ENCODE results near the gene SPATA17. TPM values are rescaled to one million over a fixed set of nuclear protein-coding genes. Genes with fewer than 3 reads are reported as not detected.

SPATA17 gene
- polyA plus RNA-seq, 1 donor (not counting 4 experiments of a cell fraction or from before 2014, with no cell fraction given) = 1.8 TPM

DNA sequence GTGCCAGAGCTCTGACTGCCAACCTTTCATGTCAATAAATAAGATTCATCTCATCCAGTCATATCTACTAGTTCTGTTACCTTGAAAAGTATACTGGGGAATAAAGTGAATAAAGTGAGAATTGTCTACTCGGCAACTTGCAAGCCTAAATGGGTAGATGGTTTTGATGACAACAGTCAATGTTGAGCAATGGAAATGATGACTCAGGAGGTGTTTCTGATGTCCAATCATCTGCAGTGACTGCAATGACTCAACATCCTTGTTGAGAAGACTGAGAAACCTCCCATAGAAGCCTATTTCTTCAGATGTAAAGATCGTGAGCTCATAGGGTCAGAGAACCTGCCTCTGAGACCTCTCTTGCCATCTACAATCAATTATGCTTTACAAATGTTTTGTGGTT, 276.4 kb downstream of the SPATA17 start:
- DNase-seq (ENCODE audit: low read depth, low spot score) = no peak
- FAIRE-seq = no peak
- Histone ChIP-seq H3K79me2 (ENCODE audit: control insufficient read depth, insufficient read depth, low read length) (no peaks in the 10 kb centered on the region), H3K9me1 (ENCODE audit: control insufficient read depth, extremely low read depth, insufficient read depth, low read length) (no peaks in the 10 kb centered on the region), H3K4me1 (ENCODE audit: control insufficient read depth, extremely low read depth, insufficient read depth, low read length) (no peaks in the 10 kb centered on the region), H3K27me3 (ENCODE audit: control insufficient read depth, extremely low read depth, insufficient read depth, low read length) (no peaks in the 10 kb centered on the region), H3K4me2 (ENCODE audit: control insufficient read depth, extremely low read depth, insufficient read depth, low read depth, low read length) (no peak overlapping the region), H3K27ac (ENCODE audit: control insufficient read depth, insufficient read depth, low read length) (no peak overlapping the region), H3K4me3 (ENCODE audit: control insufficient read depth in 2 of 3, extremely low read depth in 1 of 3, insufficient read depth in 2 of 3, low read depth in 1 of 3, low read length in 3 of 3) (no peak overlapping the region), H3K9ac (ENCODE audit: control insufficient read depth, extremely low read depth, insufficient read depth, low read length) (no peak overlapping the region), H2AFZ (ENCODE audit: control insufficient read depth, low read length) (no peak overlapping the region), H3K36me3 (ENCODE audit: control insufficient read depth in 2 of 2, extremely low read depth in 1 of 2, insufficient read depth in 2 of 2, low read length in 2 of 2) (no peaks in the 10 kb centered on the region), H3K9me3 (ENCODE audit: control insufficient read depth, low read depth, low read length) (no peaks in the 10 kb centered on the region), H4K20me1 (ENCODE audit: control insufficient read depth, extremely low read depth, insufficient read depth, low read length) (no peaks in the 10 kb centered on the region)
- TF ChIP-seq EZH2 (IDR thresholded peaks at IDR 0.05; ENCODE audit: low read length) (no peak), CTCF (optimal IDR thresholded peaks at IDR 0.05 in 1 of 3, IDR thresholded peaks at IDR 0.05 in 1 of 3, conservative IDR thresholded peaks at IDR 0.05 in 1 of 3; ENCODE audit: extremely low read depth in 1 of 3, insufficient read depth in 2 of 3, low read length in 3 of 3) (no peak)
- dilution Hi-C loops (cut with MboI; ENCODE audit: extremely low pct_ligation_motif_present, low sequenced_read_pairs) = no loop called here

DNA sequence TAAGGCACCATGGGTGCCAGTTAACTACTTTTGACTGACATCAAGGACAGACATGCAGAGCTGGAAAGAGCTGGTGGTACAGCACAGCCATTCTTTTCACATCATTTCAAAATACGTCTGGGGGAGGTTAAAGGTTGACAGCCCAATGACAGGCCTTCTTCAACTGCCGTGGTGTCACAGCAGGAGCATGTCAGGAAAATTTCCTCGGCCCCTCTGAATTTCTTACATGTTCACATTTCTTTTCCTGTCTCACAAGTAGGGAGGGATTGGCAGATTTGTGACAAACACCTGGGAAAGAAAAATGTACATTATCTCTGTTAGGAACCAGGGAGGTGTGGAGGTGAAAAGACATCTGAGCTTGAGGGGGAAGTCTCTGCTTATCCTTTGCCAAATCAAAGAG, 279.1 kb downstream of the SPATA17 start:
- Histone ChIP-seq H3K79me2 (ENCODE audit: control insufficient read depth, insufficient read depth, low read length) (no peaks in the 10 kb centered on the region), H3K4me2 (ENCODE audit: control insufficient read depth, extremely low read depth, insufficient read depth, low read depth, low read length) (no peak overlapping the region), H3K27ac (ENCODE audit: control insufficient read depth, insufficient read depth, low read length) (no peak overlapping the region), H3K9ac (ENCODE audit: control insufficient read depth, extremely low read depth, insufficient read depth, low read length) (no peak overlapping the region), H3K4me3 (ENCODE audit: control insufficient read depth in 2 of 3, extremely low read depth in 1 of 3, insufficient read depth in 2 of 3, low read depth in 1 of 3, low read length in 3 of 3) (no peak overlapping the region), H3K36me3 (ENCODE audit: control insufficient read depth in 2 of 2, extremely low read depth in 1 of 2, insufficient read depth in 2 of 2, low read length in 2 of 2) (no peaks in the 10 kb centered on the region), H3K9me1 (ENCODE audit: control insufficient read depth, extremely low read depth, insufficient read depth, low read length) (no peaks in the 10 kb centered on the region), H3K27me3 (ENCODE audit: control insufficient read depth, extremely low read depth, insufficient read depth, low read length) (no peaks in the 10 kb centered on the region), H3K9me3 (ENCODE audit: control insufficient read depth, low read depth, low read length) (no peaks in the 10 kb centered on the region), H3K4me1 (ENCODE audit: control insufficient read depth, extremely low read depth, insufficient read depth, low read length) (no peaks in the 10 kb centered on the region), H4K20me1 (ENCODE audit: control insufficient read depth, extremely low read depth, insufficient read depth, low read length) (no peaks in the 10 kb centered on the region), H2AFZ (ENCODE audit: control insufficient read depth, low read length) (no peak overlapping the region)
- TF ChIP-seq CTCF (optimal IDR thresholded peaks at IDR 0.05 in 1 of 3, IDR thresholded peaks at IDR 0.05 in 1 of 3, conservative IDR thresholded peaks at IDR 0.05 in 1 of 3; ENCODE audit: extremely low read depth in 1 of 3, insufficient read depth in 2 of 3, low read length in 3 of 3) (no peak), EZH2 (IDR thresholded peaks at IDR 0.05; ENCODE audit: low read length) (no peak)
- FAIRE-seq = no peak
- DNase-seq (ENCODE audit: low read depth, low spot score) = no peak
- dilution Hi-C loops (cut with MboI; ENCODE audit: extremely low pct_ligation_motif_present, low sequenced_read_pairs) = no loop called here
